DMS 273 (cell line): Measurements from ENCODE around the gene CCDC136.
A peak's percentile ranks its signal among the peaks of the same experiment; 100 is the strongest.

ENCODE experiments used
- DNase-seq: peaks from one replicate; lab custom pipeline; 2025; ENCODE audit not compliant: unreplicated experiment; lab: John Stamatoyannopoulos, UW

The CCDC136 gene

GRCh38 chr7:128777156-128778123 lies 14.3 kb upstream of the CCDC136 start:
- no peak for DNase-seq

GRCh38 chr7:128778946-128779345 lies 12.8 kb upstream of the CCDC136 start:
- no peak for DNase-seq

DNA sequence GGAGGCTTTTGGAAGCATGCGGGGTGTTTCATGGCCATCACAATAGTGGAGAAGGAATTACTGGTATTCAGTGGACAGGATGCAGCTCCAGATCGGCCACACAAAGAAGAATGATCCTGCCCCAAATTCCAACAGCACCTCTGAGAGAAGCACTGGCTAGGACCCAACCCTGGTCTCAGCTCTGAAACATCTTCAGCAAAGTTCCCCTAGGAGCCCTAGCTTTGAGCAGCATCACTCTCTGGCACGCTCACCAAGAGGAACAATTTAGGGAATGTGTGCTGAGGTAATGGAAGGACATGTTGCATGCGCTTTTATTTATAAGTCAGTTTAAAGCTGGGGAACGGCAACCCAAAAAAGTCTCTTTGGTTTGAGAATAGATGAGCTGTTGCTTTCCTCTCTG lies 10.6 kb upstream of the CCDC136 start:
- no peak for DNase-seq

- no peak for DNase-seq
These were observed 9.9 kb upstream of the CCDC136 start for GRCh38 chr7:128781851-128782250.

GRCh38 chr7:128783143-128783861 lies 8.5 kb upstream of the CCDC136 start:
- DNase-seq, result peak; percentile 95

DNA sequence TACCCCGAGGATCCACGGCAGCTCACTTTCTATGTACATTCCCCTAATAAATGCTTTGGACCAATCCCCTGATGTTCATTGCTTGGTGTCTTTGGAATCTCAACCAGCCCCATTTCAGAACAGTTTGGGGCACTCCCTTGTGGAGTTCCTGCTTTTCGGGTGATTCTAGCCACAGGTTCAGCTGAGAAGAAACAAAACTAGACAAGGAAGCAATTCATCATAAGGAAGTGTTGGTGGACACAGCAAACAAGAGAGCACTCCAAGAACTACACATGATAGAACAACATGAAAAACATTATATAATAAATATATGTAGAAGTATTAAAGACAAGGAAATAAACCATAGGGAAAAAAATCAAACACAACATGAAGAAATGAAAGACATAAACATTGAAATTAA lies 6.0 kb upstream of the CCDC136 start:
- DNase-seq, result no peak

DNA sequence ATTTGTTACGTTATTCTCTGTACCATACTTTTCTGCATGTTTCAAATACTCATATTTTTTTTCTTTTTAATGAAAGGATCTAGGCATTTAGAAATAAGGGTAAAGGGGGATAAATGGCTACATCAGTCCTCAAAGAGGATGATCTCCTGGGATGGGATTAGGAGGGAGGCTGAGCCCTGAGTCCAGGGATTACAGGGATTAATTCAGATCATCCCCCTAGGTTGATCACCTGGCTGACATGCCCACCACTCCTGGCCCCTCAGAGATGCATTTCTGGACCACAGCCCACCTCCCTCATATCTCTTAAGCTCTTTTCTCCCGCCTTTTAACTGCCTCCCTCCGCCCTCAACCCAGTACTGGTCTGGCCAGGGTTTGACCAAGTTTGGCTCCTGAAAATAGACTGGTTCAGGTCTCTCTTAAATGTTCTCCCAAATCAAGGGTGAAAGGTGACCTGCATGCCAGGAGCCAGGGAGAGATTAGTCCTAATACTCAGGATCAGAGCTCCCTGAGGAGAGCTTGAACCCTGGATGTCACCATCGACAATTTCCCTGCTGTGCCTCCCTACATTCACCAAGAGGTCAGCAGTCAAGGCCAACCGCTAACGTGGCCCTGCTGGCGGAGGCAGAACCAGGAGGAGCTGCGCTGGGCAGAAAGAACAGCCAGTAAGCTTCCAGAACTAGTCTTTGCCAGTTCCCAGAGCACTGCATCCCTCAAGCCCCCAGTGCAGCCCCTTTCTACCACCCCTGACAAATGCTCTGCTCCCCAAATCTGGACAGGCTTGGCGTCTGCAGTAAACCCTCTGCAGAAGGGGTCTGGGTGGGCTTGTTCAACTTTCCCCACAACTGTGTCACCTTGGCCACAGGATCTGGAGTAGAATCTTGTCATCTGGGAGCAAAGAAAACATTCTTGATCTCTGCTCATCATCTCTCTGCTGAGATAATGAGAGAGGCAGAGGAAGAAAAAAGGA lies 3.0 kb upstream of the CCDC136 start:
- no peak for DNase-seq

DNA sequence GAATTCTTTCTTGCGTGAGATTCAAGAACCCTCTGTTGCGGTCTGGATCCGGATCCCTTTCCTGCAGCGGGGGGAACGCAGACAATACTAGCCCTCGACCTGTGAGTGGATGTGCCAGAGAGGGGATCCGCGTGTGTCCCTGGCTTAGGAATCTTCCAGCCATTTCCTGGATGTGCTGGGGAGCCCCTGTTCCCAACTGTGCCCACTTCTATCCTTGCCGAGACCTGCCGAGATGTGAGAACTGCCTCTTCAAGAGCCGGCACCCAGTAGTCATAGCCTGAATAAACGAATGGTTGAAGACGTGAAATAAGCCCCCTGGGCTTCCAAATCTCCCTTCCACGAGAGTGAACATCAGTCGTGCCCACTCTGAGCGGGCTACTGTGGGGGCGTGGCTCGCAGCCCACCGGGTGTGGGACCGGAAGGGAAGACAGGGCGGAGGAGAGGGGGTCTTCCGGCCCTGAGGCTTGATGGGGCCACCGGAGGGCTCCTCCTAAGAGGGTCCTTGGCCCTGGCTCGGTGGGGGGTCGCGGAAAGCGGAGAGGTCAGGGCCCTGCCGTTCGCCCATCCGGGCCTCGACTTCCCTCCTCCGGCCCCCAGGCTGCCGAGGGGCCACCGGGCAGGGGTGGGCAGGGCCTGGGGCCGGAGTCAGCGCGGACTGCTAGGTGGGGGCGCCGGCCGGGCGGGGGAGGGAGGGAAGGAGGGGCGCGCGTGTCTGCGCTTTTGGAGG lies 1.3 kb upstream of the CCDC136 start:
- no peak for DNase-seq

DNA sequence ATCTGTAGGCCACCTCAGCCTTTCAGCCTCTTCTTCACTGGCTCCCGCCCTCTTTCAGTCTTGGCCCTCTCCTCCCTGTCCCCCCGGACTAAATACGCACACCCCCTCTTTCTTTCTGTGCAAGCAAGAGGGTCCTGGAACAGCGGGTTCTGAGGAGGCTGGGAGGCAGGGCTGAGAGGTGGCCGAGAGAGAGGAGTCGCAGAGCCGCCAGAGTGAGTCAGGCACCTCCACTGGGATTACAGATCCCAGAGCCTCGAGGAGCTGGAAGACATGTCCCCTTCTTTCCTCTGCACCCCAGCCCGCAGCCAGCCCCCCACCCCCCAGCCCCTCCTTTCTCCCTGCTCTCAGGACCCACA lies 182 bp downstream of the CCDC136 start:
- peak; percentile 61 for DNase-seq

GRCh38 chr7:128792471-128793180 lies 858 bp downstream of the CCDC136 start:
- DNase-seq, result peak; percentile 84

- no peak for DNase-seq
These were observed 1.4 kb downstream of the CCDC136 start for GRCh38 chr7:128793181-128793547.

GRCh38 chr7:128794020-128794419 lies 2.3 kb downstream of the CCDC136 start:
- DNase-seq, result no peak

DNA sequence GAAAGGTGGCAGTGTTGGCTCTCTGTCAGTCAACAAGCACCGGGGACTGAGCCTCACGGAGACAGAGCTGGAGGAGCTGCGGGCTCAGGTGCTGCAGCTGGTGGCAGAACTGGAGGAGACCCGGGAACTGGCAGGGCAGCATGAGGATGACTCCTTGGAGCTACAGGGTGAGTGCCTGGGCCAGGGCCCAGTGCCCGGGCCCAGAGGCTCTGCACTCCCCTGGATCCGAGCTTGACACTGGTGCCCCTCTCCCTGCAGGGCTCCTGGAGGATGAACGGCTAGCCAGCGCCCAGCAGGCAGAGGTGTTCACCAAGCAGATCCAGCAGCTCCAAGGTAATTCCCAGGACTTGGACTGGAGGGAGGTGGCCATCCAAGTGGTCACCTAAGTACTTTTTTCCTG lies 2.7 kb downstream of the CCDC136 start:
- no peak for DNase-seq

GRCh38 chr7:128795129-128795528 lies 3.4 kb downstream of the CCDC136 start:
- DNase-seq, result no peak

DNA sequence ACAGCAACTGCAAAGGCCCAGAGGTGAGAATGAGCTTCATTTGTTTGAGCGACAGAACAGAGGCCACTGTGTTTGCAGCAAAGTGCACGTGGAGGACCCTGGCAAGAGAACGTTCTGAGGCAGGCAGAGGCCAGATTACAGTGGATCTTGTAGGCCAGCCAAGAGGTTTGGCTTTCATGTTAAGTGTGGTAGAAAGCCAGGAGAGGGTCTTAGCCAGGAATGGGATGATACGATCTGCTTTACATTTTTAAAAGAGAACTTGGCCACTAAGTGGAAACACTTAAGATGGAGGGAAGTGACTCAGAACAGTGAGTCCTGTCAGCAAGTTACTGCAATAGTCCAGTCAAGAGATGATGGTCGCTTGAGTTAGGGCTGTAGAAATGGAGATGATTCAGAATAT lies 4.6 kb downstream of the CCDC136 start:
- DNase-seq, result no peak

GRCh38 chr7:128799451-128799850 lies 7.7 kb downstream of the CCDC136 start:
- no peak for DNase-seq

DNA sequence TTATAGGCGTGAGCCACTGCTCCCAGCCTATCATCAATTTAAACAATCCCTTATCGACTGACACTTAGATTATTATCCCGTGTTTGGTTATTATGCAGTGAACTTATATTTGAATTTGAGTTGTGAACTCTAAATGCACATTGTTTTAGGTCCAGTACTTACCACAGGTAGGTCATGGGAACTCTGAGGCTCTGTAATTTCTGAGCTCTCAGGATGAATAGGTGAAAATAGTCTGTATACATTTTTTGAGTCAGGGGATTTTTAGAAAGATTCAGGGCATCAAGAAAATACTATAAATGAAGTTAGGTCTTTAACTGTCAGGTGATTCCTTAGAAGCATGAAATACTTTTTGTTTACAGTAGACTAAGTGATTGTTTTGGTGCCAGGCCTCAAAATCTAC lies 8.8 kb downstream of the CCDC136 start:
- no peak for DNase-seq

DNA sequence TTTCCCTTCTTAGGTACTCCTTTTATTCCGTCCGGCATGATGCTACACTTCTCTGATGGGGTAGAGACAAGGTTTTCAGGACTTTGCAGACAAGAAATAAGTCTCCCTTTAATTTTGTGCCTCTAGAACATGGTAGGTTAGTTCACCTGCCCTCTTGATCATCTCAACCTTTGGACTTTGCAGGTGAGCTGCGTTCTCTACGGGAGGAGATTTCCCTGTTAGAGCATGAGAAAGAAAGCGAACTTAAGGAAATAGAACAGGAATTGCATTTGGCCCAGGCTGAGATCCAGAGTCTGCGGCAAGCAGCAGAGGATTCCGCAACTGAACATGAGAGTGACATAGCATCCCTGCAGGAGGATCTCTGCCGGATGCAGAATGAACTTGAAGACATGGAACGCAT lies 9.2 kb downstream of the CCDC136 start:
- DNase-seq, result no peak

DNA sequence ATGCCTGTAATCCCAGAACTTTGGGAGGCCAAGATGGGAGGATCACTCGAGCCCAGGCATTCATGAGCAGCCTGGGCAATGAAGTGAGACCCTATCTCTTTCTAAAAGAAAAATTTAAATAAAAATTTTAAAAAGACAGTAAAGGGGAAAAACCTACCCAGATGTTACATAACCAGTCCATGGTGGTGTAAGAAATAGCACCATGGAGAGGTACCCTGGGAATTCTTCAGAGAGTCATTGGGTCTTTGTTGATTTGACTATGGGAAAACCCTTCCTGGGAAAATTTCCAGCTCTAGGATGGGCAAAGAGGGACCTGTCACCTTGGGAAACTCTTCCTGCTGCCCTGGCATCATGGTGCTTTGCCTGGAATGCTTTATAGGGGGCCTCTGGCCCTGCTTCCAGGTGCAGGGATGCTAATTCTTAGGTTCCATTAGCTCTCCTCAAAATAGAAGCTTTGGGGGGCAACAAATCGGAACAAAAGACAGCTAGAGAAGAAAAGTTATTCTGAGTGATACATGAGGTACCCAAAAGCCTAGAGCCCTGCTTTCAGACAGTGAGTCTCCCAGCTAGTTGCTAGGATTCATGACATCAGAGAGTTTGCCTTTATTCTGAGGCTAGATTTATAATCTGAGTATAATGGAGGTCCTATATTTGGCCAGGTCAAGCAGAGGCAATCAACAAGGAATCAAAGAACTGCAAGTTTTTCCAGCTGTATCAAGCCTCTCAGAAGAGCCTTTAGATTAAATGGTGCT lies 10.1 kb downstream of the CCDC136 start:
- DNase-seq, result no peak
